Activated CD8-positive, alpha-beta T cell treated with anti-CD3 and anti-CD28 coated beads for 36 hours (primary cell): ENCODE data around the gene SCG2. TPM values are rescaled to one million over a fixed set of nuclear protein-coding genes. Genes with fewer than 3 reads are reported as not detected.

ENCODE experiments used
- ATAC-seq: fragments of 200-7000 bp; cut with Tn5 transposase; one replicate; pipeline ENCODE4 v1.10.0; 2021; ENCODE audit warnings: mild to moderate bottlenecking, moderate library complexity
- CTCF ChIA-PET: fragments of 350-600 bp; sonication (Branson Sonifier 250); formaldehyde crosslinking; loops from one replicate; lab custom pipeline; 2021; ENCODE audit warnings: antibody characterized with exemption; lab: Charles Lee
- POLR2A ChIA-PET: fragments of 350-600 bp; sonication (Branson Sonifier 250); formaldehyde crosslinking; loops from one replicate; lab custom pipeline; 2021; ENCODE audit warnings: antibody characterized with exemption; lab: Charles Lee
- DNase-seq: peaks from one replicate; pipeline ENCODE4 v3.0.0-alpha.2; 2020
- H3K27ac Mint-ChIP-seq: one replicate; pipeline ENCODE4 v1.8.0; 2021; ENCODE audit warnings: mild to moderate bottlenecking, mixed read lengths
- H3K27me3 Mint-ChIP-seq: one replicate; pipeline ENCODE4 v1.8.0; 2021; ENCODE audit warnings: mixed read lengths
- H3K36me3 Mint-ChIP-seq: one replicate; pipeline ENCODE4 v1.8.0; 2021; ENCODE audit warnings: low read depth, mixed read lengths
- H3K4me1 Mint-ChIP-seq: one replicate; pipeline ENCODE4 v1.8.0; 2021; ENCODE audit warnings: low read depth, mixed read lengths
- H3K4me3 Mint-ChIP-seq: one replicate; pipeline ENCODE4 v1.8.0; 2021; ENCODE audit warnings: mild to moderate bottlenecking, moderate library complexity, mixed read lengths
- H3K9me3 Mint-ChIP-seq: one replicate; pipeline ENCODE4 v1.8.0; 2021; ENCODE audit warnings: mixed read lengths
- CTCF ChIP-seq: fragments of 200-600 bp; IDR thresholded peaks from one replicate; pipeline ENCODE4 v1.8.0; 2022; ENCODE audit warnings: antibody characterized with exemption, mild to moderate bottlenecking
- intact Hi-C: fragments of 100-400 bp; cut with micrococcal nuclease; formaldehyde crosslinking; loops from one replicate; pipeline ENCODE4 v1.10.0; 2022
- total RNA-seq, 2 experiments: library from RNA; stranded (reverse); gene quantifications; one replicate each; pipeline ENCODE4 v1.2.3, GENCODE V29; 2021

The SCG2 gene
- total RNA-seq, 2 experiments from 2014 or later, result not detected

DNA sequence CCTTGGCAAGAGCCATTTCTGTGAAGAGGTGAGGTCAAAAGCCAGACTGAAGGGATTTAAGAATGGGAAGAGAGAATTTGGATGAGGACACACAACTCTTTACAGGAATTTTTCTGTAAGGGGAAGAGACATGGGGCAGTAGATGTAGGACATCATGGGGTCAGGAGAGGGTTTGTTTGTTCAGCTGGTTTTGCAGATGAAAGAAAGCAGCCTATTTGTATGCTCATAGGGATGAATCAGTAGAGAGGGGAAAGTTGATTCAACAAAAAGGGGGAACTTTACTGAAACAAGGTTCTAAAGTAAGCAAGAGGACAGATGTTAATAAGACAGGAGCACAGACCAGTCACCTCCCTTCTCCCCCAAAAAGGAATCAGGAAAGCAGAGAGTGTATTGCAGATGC lies 11.2 kb downstream of the SCG2 start:
- H3K36me3 Mint-ChIP-seq, result no peaks in the 10 kb centered on the region

GRCh38 chr2:223589901-223590300 lies 12.3 kb downstream of the SCG2 start:
- CTCF ChIA-PET, result no interaction called here
- Mint-ChIP-seq H3K27ac (no peak overlapping the region), H3K9me3 (no peaks in the 10 kb centered on the region), H3K4me1 (no peaks in the 10 kb centered on the region), H3K27me3 (no peaks in the 10 kb centered on the region), H3K36me3 (no peaks in the 10 kb centered on the region), H3K4me3 (no peak overlapping the region)
- TF ChIP-seq CTCF, result no peak
- DNase-seq (no peak), ATAC-seq (no peak)
- POLR2A ChIA-PET, result no interaction called here
- intact Hi-C loops, result no loop called here

More for the DNA sequence above, 11.2 kb downstream of the SCG2 start:
- Mint-ChIP-seq H3K27me3 (no peaks in the 10 kb centered on the region), H3K9me3 (no peaks in the 10 kb centered on the region), H3K4me3 (no peak overlapping the region), H3K27ac (no peak overlapping the region), H3K4me1 (no peaks in the 10 kb centered on the region)
- no peak for DNase-seq
- ChIA-PET CTCF (no interaction called here), POLR2A (no interaction called here)
- intact Hi-C loops, result no loop called here
- no peak for ATAC-seq
- TF ChIP-seq CTCF, result no peak

DNA sequence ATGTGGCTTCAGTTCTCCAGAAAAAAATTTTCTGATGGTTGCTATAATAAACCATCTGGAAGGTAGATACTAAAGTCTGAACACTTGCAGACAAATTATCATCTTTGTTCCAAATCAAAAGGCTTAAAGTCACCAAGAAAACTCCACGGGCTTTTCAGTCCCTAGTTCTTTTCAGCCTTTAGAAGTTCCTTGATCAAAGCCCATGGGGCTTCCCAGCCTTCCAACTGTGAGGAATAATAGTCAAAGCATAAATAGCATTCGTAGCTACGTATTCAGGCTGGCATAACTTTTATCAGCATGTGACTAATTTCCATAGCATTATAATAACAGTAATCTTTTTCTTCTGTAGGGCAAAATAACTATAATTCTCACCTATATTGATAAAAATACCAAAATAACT lies 13.9 kb downstream of the SCG2 start:
- ChIA-PET POLR2A (no interaction called here), CTCF (no interaction called here)
- intact Hi-C loops, result no loop called here
- no peaks in the 10 kb centered on the region for H3K27me3 Mint-ChIP-seq
- H3K36me3 Mint-ChIP-seq, result no peaks in the 10 kb centered on the region
- no peaks in the 10 kb centered on the region for H3K9me3 Mint-ChIP-seq
- no peak overlapping the region for H3K27ac Mint-ChIP-seq
- DNase-seq (no peak), ATAC-seq (no peak)
- TF ChIP-seq CTCF, result no peak
- no peak overlapping the region for H3K4me3 Mint-ChIP-seq
- H3K4me1 Mint-ChIP-seq, result no peaks in the 10 kb centered on the region

DNA sequence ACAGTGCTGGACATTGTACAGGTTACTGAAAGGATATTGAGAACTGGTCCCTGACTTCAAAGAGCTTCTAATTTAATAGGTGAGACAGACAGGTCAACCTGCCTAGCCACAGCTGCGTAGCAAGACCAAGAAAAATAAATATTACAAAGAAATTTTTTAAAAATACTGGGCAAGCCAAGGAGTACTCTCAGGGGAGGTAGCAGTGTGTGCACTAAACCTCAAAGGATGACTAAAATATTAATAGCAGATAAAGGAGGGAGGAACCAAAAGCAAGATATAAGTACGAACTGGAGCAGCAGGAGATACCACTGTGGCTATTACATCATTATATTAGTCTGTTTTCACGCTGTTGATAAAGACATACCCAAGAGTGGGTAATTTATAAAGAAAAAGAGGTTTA lies 14.9 kb downstream of the SCG2 start:
- no peak for TF ChIP-seq CTCF
- ChIA-PET POLR2A (no interaction called here), CTCF (no interaction called here)
- Mint-ChIP-seq H3K27me3 (no peaks in the 10 kb centered on the region), H3K4me3 (no peak overlapping the region), H3K36me3 (no peaks in the 10 kb centered on the region), H3K4me1 (no peaks in the 10 kb centered on the region), H3K27ac (no peak overlapping the region), H3K9me3 (no peaks in the 10 kb centered on the region)
- ATAC-seq (no peak), DNase-seq (no peak)
- intact Hi-C loops, result no loop called here

DNA sequence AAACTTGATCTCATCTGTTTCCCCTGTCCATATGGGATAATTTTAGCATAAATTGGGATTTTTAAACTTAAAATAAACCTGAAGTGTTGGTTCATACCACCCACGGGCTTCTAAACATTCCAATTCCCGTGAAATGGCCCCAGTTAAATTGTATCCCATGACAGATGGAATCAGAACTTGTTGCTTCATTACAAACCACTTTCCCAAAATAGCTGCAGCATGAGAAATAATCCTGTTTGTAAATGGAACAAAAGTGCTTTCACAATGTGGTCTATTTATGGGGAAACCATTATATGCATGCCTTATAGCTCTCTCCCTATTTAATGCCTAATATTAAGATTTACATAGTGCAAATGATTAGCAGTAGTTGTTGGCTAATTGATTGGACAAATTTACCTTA lies 15.9 kb downstream of the SCG2 start:
- no peak for TF ChIP-seq CTCF

More for the DNA sequence above, 15.9 kb downstream of the SCG2 start:
- Mint-ChIP-seq H3K27ac (no peak overlapping the region), H3K4me1 (no peaks in the 10 kb centered on the region), H3K36me3 (no peaks in the 10 kb centered on the region), H3K9me3 (no peaks in the 10 kb centered on the region), H3K27me3 (no peaks in the 10 kb centered on the region), H3K4me3 (no peak overlapping the region)
- intact Hi-C loops, result no loop called here
- ATAC-seq (no peak), DNase-seq (no peak)
- ChIA-PET POLR2A (interaction anchor here (0.7 kb wide), 1 partner anchor 789 kb away, joined by 3 read pairs; no protein-coding TSS in a partner anchor), CTCF (no interaction called here)
